SIG-M5 treated with dmso at 0.1 percent for 504 hours (cell line): Measurements from ENCODE around the gene SLC39A3.
A peak's percentile ranks its signal among the peaks of the same experiment; 100 is the strongest.

ENCODE experiments used
- DNase-seq: peaks from one replicate; lab custom pipeline; 2025; ENCODE audit not compliant: unreplicated experiment; lab: John Stamatoyannopoulos, UW

Gene SLC39A3

GRCh38 chr19:2706251-2706650, 33.6 kb downstream of the SLC39A3 start:
- no peak for DNase-seq

- DNase-seq: no peak
Measured at GRCh38 chr19:2703691-2704216, 36.1 kb downstream of the SLC39A3 start.

- DNase-seq: no peak
Measured at GRCh38 chr19:2703077-2703437, 36.8 kb downstream of the SLC39A3 start.

- peak; percentile 65 for DNase-seq
Measured at GRCh38 chr19:2702170-2703076, 37.4 kb downstream of the SLC39A3 start, which contains the start of gene GNG7. Gene GNG7 (minus strand): TSS chr19:2702694. CDS start chr19:2520688, 182,006 bp downstream.

GRCh38 chr19:2701361-2702169, 38.3 kb downstream of the SLC39A3 start:
- no peak for DNase-seq

- no peak for DNase-seq
Measured at GRCh38 chr19:2700660-2701360, 39.0 kb downstream of the SLC39A3 start.

GRCh38 chr19:2699413-2700140, 40.2 kb downstream of the SLC39A3 start:
- no peak for DNase-seq

GRCh38 chr19:2694196-2694595, 45.6 kb downstream of the SLC39A3 start:
- DNase-seq: no peak

GRCh38 chr19:2693492-2694160, 46.2 kb downstream of the SLC39A3 start:
- no peak for DNase-seq

- DNase-seq: no peak
Measured at GRCh38 chr19:2691951-2692350, 47.9 kb downstream of the SLC39A3 start.

- no peak for DNase-seq
Measured at GRCh38 chr19:2690856-2691255, 49.0 kb downstream of the SLC39A3 start.

- no peak for DNase-seq
Measured at GRCh38 chr19:2686360-2686759, 53.5 kb downstream of the SLC39A3 start.

- DNase-seq: no peak
Measured at GRCh38 chr19:2685204-2685704, 54.6 kb downstream of the SLC39A3 start.

GRCh38 chr19:2683430-2684003, 56.3 kb downstream of the SLC39A3 start:
- DNase-seq: no peak
